GM23248 (cell line): Measurements from ENCODE around the gene SYTL3. TPM values are rescaled to one million over a fixed set of nuclear protein-coding genes. Genes with fewer than 3 reads are reported as not detected.
A peak's percentile ranks its signal among the peaks of the same experiment; 100 is the strongest.
"Not testable (repeated sequence)": the region's sequence is repeated elsewhere in the genome, so short reads cannot be mapped to it uniquely, and the experiment has no call there.

Experiments
- DNase-seq: peaks from one replicate; pipeline ENCODE4 v3.0.0-alpha.2; 2015
- H2AFZ ChIP-seq: fragments of 200-600 bp; sonication (generic); 2 replicates; pipeline ENCODE4 v1.6.1; 2016; ENCODE audit warnings: antibody characterized with exemption
- H3F3A ChIP-seq: fragments of 200-600 bp; sonication (generic); 2 replicates; pipeline ENCODE4 v1.6.1; 2016; ENCODE audit warnings: mild to moderate bottlenecking, antibody characterized with exemption, mixed run types; ENCODE audit not compliant: insufficient read depth
- H3K27ac ChIP-seq: fragments of 200-600 bp; sonication (generic); 2 replicates; pipeline ENCODE4 v1.5.1; 2016; ENCODE audit warnings: mild to moderate bottlenecking
- H3K27me3 ChIP-seq: fragments of 200-600 bp; sonication (generic); replicated peaks from 2 replicates; pipeline ENCODE4 v1.6.1; 2016; ENCODE audit warnings: mild to moderate bottlenecking; ENCODE audit not compliant: insufficient read depth
- H3K36me3 ChIP-seq: fragments of 200-600 bp; sonication (generic); 2 replicates; pipeline ENCODE4 v1.6.1; 2016; ENCODE audit warnings: low read depth, mild to moderate bottlenecking
- H3K4me1 ChIP-seq: fragments of 200-600 bp; sonication (generic); 2 replicates; pipeline ENCODE4 v1.6.1; 2016; ENCODE audit warnings: mild to moderate bottlenecking; ENCODE audit not compliant: insufficient read depth
- H3K4me2 ChIP-seq: fragments of 200-600 bp; sonication (generic); one replicate; pipeline ENCODE4 v1.6.1; 2016; ENCODE audit warnings: mild to moderate bottlenecking; ENCODE audit not compliant: unreplicated experiment
- H3K4me3 ChIP-seq: fragments of 200-600 bp; sonication (generic); 2 replicates; pipeline ENCODE4 v1.5.1; 2016; ENCODE audit warnings: mild to moderate bottlenecking
- H3K79me2 ChIP-seq: fragments of 200-600 bp; sonication (generic); 2 replicates; pipeline ENCODE4 v1.6.1; 2016; ENCODE audit warnings: mild to moderate bottlenecking; ENCODE audit not compliant: insufficient read depth
- H3K9ac ChIP-seq: fragments of 200-600 bp; sonication (generic); 2 replicates; pipeline ENCODE4 v1.6.1; 2016; ENCODE audit warnings: mild to moderate bottlenecking
- H3K9me2 ChIP-seq: fragments of 200-600 bp; sonication (generic); 2 replicates; pipeline ENCODE4 v1.6.1; 2016; ENCODE audit warnings: mixed run types, mild to moderate bottlenecking, moderate library complexity; ENCODE audit not compliant: insufficient read depth
- H3K9me3 ChIP-seq: fragments of 200-600 bp; sonication (generic); one replicate; pipeline ENCODE4 v1.6.1; 2017; ENCODE audit warnings: low read depth
- H4K20me1 ChIP-seq: fragments of 200-600 bp; sonication (generic); 2 replicates; pipeline ENCODE4 v1.6.0; 2016; ENCODE audit not compliant: insufficient read depth
- EZH2 ChIP-seq: fragments of 200-600 bp; sonication (generic); IDR thresholded peaks from 2 replicates; pipeline ENCODE4 v1.6.1; 2018; ENCODE audit warnings: antibody characterized with exemption, mild to moderate bottlenecking; ENCODE audit not compliant: insufficient read depth, poor library complexity, severe bottlenecking
- EZH2phosphoT487 ChIP-seq: fragments of 200-600 bp; sonication (generic); IDR thresholded peaks from 2 replicates; pipeline ENCODE4 v1.6.1; 2018; ENCODE audit warnings: antibody characterized with exemption, moderate library complexity, mild to moderate bottlenecking, low read depth; ENCODE audit not compliant: insufficient read depth
- WGBS, 2 experiments: methylation state at CpG; one replicate each; pipeline ENCODE4 v1.1.6; 2015 to 2017; ENCODE audit warnings: low lambda C conversion rate in 2 of 2, low coverage in 1 of 2; ENCODE audit errors: missing lambda C conversion rate in 2 of 2; 5-methylcytosine and 5-hydroxymethylcytosine counted together
- in situ Hi-C: fragments of 300-500 bp; cut with MboI; formaldehyde crosslinking; loops from 2 replicates; pipeline ENCODE4 v1.15.0; 2020
- polyA plus RNA-seq: library from polyadenylated mRNA; unstranded; fragments of >200 nt; fragmentation: Nextera tagmentation; extraction: Ambion mirVana; gene quantifications from 2 replicates; pipeline ENCODE4 v1.2.1, GENCODE V29; 2016
- total RNA-seq: library from RNA; depleted of rRNA; stranded (reverse); fragments of >200 nt; shearing (Covaris generic); gene quantifications from 2 replicates; pipeline ENCODE4 v1.2.3, GENCODE V29; 2014

The SYTL3 gene
- total and polyA plus RNA-seq, 2 experiments from 2014 or later = 2.1 to 2.3 TPM

DNA sequence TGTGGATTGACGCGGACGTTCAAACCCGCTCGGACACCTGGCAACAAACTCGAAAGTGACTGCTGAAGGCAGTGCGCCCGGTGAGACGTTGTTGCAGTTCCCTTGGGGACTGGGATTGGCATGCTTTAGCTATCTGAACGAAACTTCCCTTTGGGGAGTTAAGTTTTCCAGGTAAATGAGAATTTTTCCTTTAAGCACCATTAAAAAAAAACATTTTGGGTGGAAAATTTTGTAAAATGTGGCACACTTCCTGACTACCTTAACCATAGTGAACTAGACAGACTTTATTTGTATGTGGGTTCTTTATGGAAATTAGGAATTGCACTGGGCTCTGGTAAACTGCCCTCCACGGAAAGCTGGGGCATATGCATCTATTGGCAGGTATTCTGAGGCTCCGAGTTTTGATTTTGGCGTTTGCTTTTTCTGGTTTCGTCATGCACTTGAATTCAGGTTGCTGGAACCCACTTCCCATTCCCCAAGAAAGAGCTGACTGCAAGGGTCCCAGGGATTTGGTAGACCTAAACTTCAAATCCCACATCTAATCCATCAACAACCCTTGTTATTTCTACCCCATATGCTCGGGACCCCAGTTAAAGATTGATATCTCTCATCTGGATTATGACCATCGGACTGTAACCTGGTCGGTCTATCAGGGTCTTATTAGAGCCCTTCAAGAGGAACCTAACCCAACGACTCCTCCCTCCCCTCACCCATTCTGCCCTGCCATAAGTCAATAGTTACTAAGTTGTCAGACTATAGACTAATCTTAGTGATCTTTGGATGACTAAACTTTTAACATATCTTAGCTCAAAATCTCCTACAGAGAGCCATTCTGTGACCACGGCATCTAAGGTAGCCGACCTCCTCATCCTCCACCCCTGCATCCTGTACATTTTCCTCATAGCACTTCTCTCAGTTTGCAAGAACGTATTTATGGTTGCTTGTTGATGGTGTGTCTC is 4.5 kb upstream of the SYTL3 start:
- Histone ChIP-seq H3K4me3 (peak overlapping the region; percentile 84), H3K4me1 (peaks cover 52% of the 10 kb centered on the region), H2AFZ (peak overlapping the region; percentile 71), H3K79me2 (peaks cover 38% of the 10 kb centered on the region), H3K9me3 (no peaks in the 10 kb centered on the region), H3K9ac (peak overlapping the region; percentile 99), H3K27me3 (no peaks in the 10 kb centered on the region), H3K4me2 (peak overlapping the region; percentile 93), H3F3A (peaks cover 49% of the 10 kb centered on the region), H3K36me3 (peaks cover 4% of the 10 kb centered on the region; the same call in 1 of the 2 replicates), H4K20me1 (peaks cover 4% of the 10 kb centered on the region; the same call in 1 of the 2 replicates), H3K27ac (peak overlapping the region; percentile 95), H3K9me2 (no peaks in the 10 kb centered on the region)
- WGBS, 2 experiments = 26 to 27% methylated on average over 21 of the region's 21 CpGs
- in situ Hi-C loops = no loop called here
- no peak for DNase-seq
- no peak for TF ChIP-seq EZH2phosphoT487
- no peak for TF ChIP-seq EZH2

- Histone ChIP-seq H3K79me2 (peaks cover 28% of the 10 kb centered on the region), H3K9ac (no peak overlapping the region), H2AFZ (no peak overlapping the region), H3K9me3 (no peaks in the 10 kb centered on the region), H3K27me3 (no peaks in the 10 kb centered on the region), H3K27ac (peak overlapping the region; percentile 95; the same call in 1 of the 2 replicates), H3K4me1 (peaks cover 51% of the 10 kb centered on the region), H3K4me3 (no peak overlapping the region), H3K4me2 (no peak overlapping the region), H3K9me2 (no peaks in the 10 kb centered on the region), H3F3A (peaks cover 51% of the 10 kb centered on the region), H3K36me3 (0 out of 2 replicates have a peak, but pooled peaks cover under 1% of the 10 kb centered on the region), H4K20me1 (peaks cover 4% of the 10 kb centered on the region; the same call in 1 of the 2 replicates)
- in situ Hi-C loops = no loop called here
- no peak for DNase-seq
- 89 to 92% methylated on average over 10 of the region's 10 CpGs for WGBS, 2 experiments
- TF ChIP-seq EZH2 = no peak
- no peak for TF ChIP-seq EZH2phosphoT487
Observed at GRCh38 chr6:158646023-158646910, 3.6 kb upstream of the SYTL3 start.

DNA sequence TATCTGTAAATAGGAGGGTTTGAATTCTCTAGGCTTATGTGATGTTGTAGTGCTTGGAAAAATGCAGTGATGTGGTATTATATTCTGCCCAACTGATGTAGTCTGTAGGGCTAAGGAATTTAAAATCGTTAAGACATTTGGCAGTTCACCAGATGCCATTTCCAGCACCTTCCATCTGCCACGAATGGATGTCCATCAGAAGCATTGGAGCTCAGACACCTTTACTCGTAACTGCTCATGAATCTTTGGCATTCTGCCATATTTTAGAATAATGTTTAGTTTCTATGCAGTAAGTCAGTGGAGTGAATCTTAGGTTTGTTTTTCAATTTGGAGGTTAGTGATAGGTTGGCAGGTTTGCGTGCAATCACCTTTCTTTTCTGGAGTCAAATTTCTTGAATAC is 2.4 kb upstream of the SYTL3 start:
- DNase-seq = no peak
- Histone ChIP-seq H4K20me1 (no peaks in the 10 kb centered on the region), H3K79me2 (peaks cover 18% of the 10 kb centered on the region), H3K9me2 (no peaks in the 10 kb centered on the region), H3K9me3 (no peaks in the 10 kb centered on the region), H3K4me3 (no peak overlapping the region), H3F3A (peaks cover 44% of the 10 kb centered on the region), H3K27ac (peak overlapping the region; percentile 6; the same call in 1 of the 2 replicates), H3K9ac (no peak overlapping the region), H2AFZ (no peak overlapping the region), H3K4me2 (no peak overlapping the region), H3K36me3 (no peaks in the 10 kb centered on the region), H3K27me3 (no peaks in the 10 kb centered on the region), H3K4me1 (peaks cover 39% of the 10 kb centered on the region)
- TF ChIP-seq EZH2 (no peak), EZH2phosphoT487 (no peak)
- 78 to 79% methylated on average over 4 of the region's 4 CpGs for WGBS, 2 experiments
- in situ Hi-C loops = no loop called here

- TF ChIP-seq EZH2phosphoT487 = no peak
- no peak for TF ChIP-seq EZH2
- H3K27me3 ChIP-seq = no peaks in the 10 kb centered on the region
- H3K4me2 ChIP-seq = peak overlapping the region; percentile 63
- H4K20me1 ChIP-seq = no peaks in the 10 kb centered on the region
- DNase-seq = peak; percentile 98
- H3K9ac ChIP-seq = peak overlapping the region; percentile 73
- peak overlapping the region; percentile 43; the same call in 1 of the 2 replicates for H3K4me3 ChIP-seq
- no peaks in the 10 kb centered on the region for H3K36me3 ChIP-seq
- no peaks in the 10 kb centered on the region for H3K9me3 ChIP-seq
- H3F3A ChIP-seq = peaks cover 32% of the 10 kb centered on the region
- peaks cover 29% of the 10 kb centered on the region for H3K4me1 ChIP-seq
- WGBS, 2 experiments = 37 to 41% methylated on average over 5 of the region's 5 CpGs
- no peaks in the 10 kb centered on the region for H3K9me2 ChIP-seq
- H3K79me2 ChIP-seq = peaks cover 6% of the 10 kb centered on the region
- no peak overlapping the region for H2AFZ ChIP-seq
- peak overlapping the region; percentile 97 for H3K27ac ChIP-seq
- in situ Hi-C loops = no loop called here
Observed at GRCh38 chr6:158648682-158649131, 1.1 kb upstream of the SYTL3 start.

- H3F3A ChIP-seq = peaks cover 60% of the 10 kb centered on the region
Observed at GRCh38 chr6:158651981-158652737, 2.3 kb downstream of the SYTL3 start.

More at GRCh38 chr6:158651981-158652737, 2.3 kb downstream of the SYTL3 start:
- peaks cover 49% of the 10 kb centered on the region for H3K4me1 ChIP-seq
- H3K9me2 ChIP-seq, H3K27ac ChIP-seq, H3K4me2 ChIP-seq, in situ Hi-C loops, H3K36me3 ChIP-seq, H3K9ac ChIP-seq, H4K20me1 ChIP-seq, H3K9me3 ChIP-seq, H3K27me3 ChIP-seq, DNase-seq, H3K79me2 ChIP-seq, H3K4me3 ChIP-seq, H2AFZ ChIP-seq: not testable (repeated sequence)
- 95 to 97% methylated on average over 17 of the region's 17 CpGs for WGBS, 2 experiments
